ENCODE results near the gene SSTR5.

The SSTR5 gene

DNA sequence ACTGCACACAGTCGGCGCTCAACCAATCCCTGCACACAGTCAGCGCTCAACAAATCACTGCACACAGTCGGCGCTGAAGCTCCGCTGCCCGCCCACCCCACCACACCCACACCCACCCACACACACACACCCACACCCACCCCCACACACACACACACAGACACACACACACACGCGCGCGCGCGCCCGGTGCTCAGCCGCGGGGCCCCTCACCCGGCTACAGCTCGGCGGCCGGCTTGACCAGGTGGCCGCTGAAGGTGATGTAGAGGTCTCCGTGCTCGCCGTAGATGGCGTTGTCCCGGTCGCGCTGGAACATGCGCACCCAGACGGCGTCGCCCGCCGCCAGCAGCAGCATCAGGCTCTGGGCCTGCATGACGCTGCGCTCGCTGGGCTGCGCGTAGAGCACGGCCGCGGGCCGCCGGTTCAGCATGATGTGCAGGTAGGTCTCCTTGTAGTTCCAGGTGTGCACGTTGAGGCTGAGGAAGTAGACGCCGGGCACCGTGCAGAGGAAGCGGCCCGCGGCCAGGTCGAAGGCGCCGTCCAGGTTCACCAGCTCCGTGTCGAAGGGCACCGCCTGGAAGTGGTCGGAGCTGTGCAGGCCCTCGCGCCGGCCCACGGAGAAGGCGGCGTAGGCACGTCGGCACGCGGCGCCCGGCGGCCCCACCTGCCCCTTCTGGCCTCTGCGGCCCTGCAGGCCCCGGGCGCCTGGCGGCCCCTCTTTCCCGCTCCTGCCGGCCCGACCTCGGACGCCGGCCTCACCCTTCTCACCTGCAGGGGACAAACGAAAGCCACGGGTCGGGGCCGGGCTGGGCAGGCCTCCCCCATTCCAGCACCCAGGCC is 21.0 kb downstream of the SSTR5 start:
- peak; percentile 69 to 78 for DNase-seq

DNA sequence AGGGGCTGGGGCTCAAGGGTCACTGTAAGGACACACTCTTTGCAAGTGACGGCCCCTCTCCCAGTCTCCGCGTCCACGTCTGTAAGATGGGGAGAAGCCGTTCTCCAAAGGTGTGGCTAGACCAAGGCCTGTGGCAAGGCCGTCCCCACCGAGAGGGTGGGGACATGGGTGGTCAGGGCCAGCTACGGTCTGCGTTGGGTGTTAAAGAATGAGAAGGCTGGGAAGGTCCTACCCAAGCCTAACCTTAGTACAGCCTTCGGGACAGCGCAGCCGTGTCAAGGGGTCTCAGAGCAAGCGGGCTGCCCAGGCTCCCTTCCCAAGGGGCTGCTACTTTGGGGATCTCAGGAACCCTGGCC is 21.6 kb downstream of the SSTR5 start:
- no peak for DNase-seq

DNA sequence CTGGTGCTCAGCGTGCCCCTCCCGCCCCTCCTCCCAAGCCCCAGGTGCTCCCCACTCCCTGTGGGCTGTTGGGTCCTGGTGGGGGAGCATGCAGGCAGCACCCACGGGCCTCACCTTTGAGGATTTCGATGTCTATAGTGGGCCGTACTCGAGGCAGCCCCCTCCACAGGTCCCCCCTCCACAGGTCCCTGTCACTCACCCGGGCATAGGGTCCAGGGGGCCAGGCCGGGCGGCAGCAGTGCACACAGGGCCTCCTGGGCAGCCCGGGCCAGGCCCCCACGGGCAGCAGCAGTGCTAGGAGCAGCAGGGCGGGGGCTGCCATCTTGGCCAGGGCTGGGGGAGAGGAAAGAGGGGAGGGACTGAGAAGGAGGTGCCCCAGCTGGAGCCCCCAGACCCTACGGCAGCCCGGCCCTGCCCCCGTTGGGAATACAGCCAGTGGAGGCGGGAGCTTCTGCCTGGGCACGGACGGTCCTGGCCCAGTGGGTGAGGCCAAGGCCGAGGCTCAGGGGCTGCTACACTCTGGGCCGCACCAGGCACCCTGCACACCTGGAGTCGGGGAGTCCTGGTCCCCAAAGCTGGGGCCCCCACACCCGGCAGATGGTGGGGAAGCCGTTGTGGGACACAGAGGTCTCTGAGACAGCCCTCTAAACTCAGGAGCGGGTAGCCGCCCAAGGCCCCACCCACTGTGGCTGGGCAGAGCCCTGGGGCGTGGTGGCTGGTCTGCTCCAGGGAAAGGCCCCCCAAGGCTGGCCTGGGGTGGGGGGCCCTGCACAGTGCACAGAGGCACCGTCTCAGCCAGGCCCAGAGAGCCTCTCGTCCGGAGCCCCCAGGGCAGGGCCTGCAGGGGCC is 22.3 kb downstream of the SSTR5 start:
- DNase-seq: no peak

DNA sequence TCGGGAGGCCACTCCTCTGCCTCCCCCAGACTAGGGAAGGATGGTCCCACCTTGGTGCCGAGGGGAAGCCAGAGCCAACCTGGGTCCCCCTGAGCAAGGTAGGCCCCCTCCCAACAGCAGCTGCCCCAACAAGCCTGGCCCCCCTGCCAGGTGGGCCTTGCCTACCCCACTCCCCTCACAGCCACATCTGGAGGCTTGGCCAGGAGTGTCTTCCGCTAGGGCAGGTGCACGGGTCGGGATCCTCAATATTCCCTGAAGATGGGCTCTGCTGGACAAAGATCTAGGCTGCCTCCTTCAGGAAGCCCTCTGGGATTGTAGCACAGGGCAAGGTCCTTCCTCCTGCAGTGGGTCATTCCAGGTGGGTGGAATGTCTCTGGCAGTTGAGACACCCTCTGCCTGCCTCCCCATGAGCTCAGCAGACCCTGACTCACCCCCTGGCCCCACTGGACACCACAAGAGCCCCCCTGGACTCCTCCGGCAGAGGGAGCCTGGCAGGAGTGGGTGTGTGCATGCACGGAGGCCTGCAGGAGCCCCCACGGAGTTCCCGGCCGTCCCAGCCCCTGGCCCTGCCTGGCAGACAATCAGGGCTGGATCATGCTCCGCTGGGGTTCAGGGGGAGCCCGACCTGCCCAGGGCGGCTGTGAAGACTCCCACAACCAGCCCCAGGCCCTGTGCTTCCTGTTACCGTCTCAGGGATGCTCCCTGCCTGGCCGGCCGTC is 23.1 kb downstream of the SSTR5 start:
- DNase-seq: no peak

DNA sequence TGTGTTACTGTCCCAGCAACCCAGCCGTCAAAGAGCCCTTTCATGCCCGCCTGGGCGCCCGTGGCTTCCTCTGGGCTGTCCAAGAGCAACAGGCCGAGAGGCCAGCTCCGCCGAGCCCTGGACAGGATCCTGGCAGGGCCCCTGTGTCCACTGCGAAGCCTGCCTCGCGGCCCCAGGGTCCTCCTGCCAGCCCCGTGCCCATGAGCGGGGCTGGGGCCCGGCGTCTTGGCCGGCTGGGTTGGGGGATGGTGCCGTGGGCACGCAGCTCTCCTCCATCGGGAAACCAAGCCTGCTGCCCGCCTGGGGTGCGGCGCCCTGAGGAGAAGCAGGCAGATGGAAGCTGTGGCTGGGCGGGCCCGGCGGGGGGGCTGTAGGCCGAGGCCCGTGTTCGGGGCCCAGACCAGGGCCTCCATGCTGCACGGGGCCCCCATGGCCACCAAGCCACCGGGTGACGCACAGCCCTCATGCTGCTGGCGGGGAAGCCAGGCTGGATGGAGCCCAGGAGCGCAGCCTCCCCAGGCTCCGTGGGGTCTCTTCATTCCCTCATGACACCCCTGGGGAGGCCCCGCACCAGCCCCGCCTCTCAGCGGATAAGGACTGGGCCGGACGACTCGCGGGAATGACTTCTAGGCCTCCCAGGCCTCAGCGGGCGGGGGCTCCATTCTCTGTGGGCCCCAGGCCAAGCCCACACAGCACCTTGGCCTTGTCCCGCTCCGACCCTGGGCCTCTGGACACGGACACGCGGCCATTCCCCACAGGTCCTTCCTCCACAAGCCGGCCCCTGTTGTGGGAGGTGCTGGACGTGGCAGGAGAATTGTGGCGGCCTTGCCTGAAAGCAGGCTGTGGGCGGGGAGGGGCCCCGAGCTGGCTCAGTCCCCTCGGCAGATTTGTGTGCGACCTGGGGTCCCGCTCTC is 23.9 kb downstream of the SSTR5 start, which contains the start of gene C1QTNF8:
Gene C1QTNF8, minus strand, starts transcription at position 76 of the 914 bp plus-strand sequence. CDS start 1,322 bp downstream, outside the sequence.
- DNase-seq: no peak

DNA sequence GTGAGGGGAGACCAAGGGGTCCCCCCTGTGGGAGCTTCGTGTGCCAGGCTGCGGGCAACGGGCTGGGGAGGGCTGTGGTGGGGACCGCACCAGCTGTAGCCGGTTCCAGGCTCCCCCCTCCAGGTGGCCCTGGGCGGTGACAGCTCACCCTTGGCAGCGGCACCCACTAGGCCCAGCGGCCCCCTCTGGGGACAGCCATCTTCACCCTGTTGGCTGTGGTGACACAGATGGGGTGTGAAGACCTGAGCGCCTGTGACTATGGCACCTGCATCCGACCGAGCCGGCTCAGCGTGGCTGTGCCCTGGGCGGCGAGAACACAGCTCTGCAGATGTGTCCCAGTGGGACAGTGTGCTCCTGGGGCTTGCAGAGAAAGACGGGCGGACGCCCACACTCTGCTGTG is 24.6 kb downstream of the SSTR5 start:
- no peak for DNase-seq

DNA sequence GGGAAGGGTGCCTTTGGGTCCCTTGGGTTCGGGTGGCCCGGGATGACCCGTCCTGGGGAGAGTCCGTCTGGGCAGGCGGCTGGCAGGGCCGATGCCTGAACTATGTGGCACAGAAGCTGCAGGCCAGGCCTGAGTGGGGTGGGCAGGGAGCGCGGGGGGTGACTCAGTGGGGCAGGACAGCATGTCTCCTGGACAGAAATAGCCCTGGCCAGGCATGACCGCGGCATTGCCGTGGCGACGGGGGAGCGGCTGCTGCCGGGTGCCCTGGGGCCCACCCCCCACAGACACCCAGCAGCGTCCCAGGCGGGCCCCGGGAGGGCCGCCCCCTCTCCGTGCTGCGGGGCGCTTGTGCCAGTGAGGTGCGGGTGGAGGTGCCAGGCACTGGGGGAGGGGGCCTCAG is 25.3 kb downstream of the SSTR5 start:
- no peak for DNase-seq

DNA sequence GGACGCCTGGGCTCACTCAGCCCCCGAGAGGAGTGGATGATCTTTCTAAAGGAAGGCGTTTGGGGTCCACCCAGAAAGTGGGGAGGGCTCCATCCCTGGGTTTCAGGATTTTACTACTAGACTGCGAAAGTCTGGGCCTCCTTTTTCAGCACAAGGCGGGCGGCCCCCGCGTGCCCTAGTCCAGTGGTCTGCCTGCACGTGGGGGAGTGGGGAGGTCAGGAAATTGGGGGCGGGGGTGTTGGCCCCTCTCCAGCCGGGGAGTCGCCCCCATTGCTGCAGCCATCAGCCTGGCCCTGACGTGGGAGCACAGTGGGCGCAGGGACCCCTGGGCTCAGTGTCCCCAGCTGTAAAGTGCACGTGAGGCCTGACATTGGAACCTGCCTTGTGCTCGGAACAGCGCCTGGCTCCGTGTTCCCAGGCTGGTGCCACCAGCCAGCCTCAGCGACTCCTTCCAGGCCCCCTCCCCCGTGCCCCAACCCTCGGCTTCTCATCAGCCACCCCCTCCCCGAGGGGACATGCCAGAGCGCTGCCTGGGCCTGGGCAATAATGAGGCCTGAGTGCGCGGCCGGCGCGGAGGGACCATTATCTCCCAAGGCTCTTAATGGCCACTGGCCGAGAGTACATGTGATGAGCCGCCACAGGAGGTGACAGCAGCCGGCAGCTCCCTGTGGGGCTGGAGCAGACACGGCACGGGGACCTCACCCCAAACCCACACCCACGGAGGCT is 25.9 kb downstream of the SSTR5 start:
- no peak for DNase-seq

DNA sequence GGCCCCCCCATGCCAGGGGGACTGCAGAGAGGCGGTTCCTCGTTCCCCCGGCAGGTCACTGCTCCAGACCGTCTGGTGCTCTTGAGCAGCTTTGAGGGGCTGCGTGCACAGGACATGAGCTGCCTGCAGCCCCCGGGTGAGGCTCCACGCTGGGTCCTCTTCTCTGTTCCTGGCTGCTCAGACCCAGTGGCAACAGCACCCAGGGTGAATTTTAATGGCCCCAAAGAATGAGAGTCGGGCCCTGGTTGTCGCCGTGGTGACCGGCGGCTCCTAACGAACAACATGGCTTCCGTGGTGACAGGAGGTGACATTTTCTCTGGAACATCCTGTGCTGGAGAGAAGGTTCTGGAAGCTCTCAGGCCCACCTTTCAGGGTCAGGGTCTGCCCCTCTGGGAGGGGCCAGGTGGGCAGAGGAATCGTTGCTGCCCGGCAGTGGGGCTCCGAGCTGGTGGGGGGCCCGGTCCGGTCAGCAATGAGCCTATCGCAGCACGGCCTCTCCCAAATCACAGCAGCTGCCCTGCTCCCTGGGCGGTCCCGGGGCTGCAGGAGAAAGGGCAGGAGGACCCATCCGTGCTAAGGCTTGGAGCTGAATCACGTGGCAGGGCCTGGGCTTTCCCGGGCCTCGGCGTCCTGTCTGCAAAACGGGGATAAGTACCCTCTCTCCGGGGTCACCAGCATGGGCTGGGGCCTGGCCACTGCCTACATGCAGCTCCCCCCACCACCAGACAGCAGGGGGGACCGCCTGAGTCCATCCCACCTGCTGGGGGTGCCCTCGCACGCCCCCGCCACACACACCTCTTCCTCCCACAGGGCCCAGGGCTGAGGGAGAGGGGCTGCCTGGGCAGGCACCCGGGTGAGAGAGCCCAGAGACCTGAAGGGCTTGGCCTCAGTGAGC is 26.9 kb downstream of the SSTR5 start:
- no peak for DNase-seq

DNA sequence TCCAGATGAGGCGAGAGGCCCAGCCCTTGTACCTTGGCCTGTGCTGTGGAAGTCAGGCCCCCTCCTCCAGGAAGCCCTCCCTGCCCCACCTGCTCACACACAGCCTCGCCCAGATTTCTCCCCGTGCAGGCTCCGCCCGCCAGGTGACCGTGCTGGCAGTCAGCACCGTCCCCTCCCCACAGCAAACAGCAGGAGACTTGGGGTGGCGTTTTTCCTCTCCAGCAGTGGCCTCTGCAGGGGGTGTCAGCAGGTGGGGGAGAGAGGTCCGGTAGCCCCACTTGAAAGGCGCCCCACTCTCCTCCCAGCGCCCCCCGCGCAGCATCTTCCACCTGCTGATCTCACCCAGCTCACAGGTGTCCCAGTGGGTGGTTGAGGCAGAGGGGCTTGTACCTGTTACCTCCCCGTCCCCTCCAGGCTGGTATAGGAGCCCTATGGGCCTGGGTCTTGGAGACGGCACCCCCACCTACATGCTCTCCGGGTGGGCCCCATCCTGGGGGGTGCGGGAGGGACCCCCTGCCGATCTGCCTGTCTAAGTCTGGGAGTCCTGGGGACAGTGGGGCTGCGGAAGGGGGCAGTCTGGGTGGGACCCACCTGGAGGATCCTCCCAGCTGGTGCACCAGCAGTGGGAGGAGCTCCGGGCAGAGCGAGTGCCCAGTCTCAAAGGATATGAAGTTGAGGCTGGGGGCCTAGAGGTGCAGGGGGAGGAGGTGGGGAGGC is 27.7 kb downstream of the SSTR5 start:
- no peak for DNase-seq

DNA sequence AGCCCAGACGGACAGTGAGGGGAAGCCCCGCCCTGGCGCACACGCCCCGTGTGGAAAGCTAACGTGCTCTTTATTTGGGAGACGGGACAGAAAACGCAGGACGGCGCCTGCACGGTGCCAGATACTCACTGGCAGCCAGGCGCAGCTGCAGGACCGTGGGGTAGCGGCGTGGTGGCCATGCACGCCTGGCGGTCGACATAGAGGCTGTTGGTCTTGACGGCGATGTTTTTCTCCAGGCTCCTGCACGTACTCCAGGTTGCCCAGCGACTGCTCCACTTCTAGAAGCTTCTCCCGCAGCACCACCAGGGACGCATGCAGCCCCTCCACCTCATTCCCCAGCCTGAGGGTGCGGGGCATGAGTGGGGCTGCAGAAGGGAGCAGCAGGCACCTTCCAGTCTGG is 28.6 kb downstream of the SSTR5 start:
- no peak for DNase-seq

DNA sequence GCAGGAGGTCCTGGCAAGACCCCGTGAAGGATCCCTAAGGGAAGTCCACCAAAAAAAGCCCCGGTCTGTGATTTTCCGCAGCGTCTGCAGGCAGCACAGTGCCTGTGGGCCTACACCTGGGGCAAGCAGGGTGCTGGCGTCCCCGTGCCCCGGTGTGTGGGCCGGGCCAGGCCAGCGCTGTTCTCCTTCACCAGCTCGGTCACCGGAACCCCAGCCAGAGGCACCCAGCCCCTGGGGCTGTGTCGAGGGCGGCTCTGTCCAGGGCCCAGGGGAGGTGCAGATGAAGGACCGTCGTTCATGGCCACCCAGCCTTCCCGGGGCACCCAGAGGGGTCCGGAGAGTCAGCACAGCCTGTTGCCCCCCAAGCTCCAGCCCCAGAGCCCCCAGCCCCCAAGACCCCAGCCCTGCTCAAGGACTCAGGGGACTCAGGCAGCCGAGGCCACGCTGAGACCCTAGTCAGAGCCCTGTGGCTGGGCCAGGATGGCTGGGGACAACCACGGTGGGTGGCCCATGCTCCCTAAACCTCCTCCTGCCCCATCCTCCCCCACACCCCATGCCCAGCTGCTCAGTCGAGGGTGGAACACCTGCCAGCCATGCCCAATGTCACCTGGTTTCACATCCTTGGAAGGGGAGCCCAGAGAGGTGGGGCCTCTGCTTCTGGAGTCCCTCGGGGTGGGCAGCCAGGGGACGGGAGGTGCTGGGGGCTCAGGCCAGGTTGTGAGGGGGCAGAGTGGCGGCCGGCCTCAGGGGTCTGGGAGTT is 29.2 kb downstream of the SSTR5 start:
- DNase-seq: no peak

DNA sequence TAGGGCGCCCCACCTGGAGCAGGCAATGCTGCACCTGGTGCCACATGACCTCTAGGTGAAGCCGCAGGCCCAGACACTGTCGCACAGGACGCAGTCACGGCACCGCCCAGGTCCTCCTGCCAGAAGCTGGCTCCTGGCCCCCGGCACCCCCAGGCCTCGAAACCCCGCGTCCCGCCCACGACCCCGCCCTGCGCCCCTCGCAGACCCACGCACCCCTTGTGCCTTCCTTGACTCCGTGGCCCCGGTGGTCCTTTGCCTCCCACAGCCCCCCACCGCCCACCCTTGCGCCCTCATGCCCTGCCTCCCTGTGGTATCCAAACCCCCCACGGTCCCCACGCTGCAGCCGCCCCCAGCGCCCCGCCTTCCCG is 29.8 kb downstream of the SSTR5 start:
- no peak for DNase-seq

DNA sequence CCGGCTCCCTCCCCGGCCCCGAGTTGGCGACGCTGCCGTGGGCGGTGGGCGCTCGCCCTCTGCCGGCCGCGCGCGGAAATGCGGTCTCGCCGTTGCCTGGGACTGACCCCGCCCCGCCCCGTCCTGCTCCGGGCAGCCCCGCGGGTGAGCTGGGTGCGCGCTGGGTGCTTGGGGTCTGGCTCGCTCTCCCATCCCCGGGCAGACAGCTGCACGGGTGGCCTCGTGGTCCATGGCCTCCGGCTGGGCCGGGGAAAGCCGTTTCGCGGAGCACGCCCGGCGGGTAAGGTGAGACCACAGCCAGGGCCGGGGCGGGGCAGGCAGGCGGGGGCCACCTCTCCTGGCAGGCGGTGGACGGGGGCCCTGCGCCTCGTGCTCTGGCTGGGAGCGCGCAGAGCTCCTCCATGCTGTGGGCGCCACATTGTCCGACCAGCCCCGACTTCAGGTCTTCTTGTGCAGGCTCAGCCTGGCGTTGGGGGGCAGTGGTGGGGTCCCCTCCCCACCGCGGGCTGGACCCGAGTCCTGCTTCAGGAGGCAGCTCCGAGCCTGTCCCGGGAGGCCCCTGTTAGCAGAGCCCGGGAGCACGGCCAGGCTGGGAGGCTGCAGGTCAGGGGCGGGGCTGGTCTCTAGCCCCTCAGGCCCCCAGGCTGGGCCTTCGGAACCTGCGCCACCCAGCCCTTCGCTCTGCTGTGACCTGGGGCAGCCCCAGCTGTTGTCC is 30.5 kb downstream of the SSTR5 start:
- peak in 1 of 2 experiments; percentile 52 for DNase-seq

DNA sequence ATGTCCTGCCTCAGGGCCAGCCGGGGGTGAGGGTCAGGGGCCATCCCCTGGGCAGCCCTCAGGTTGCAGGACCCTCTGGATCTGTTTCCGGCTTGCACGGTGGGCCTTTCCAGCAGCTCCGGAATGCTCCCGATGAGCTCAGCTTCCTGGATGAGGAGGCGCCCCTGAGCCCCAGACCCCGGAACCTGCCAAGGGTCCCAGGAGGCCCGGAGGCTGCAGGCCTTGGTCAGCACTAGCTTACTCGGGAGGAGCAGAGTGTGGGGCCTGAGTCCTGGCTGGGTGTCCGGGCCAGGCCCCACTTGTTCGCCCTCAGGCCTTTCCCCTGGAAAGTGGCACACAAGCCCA is 31.1 kb downstream of the SSTR5 start:
- DNase-seq: no peak

DNA sequence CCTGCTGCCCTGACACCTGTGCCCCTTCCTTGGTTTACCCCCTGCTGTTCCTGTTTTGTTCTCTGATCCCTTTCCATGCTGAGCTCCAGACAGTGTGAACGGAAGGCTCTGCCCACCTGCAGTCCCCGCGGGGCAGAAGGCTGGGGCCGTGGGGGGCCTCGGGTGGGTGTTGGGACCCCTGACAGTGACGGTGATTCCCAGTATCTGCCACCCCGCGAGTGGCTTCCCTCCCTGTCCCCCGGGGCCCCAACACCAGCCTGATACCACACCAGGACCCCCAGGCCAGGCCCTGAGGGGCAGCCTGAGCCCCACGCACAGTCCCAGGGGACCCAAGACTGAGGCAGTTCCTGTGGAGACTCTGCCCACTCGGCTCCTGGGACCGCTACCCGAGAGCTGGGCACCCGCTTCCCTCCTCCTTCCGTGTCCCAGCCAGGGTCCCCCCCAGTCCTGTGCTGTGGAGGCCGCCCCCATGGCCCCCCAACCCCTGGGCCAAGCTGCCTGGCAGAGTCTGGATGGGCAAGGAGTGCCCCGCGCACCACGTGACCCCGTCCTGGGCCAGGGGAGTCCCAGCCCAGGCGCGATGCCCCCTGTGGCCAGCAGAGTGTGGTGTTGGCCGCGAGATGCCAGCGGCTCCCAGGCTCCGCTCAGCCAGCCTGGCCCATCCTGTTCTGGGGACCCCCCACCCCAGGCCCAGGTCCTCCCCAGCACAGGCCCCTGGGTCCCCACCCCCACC is 33.5 kb downstream of the SSTR5 start:
- DNase-seq: peak in 1 of 2 experiments; percentile 57

DNA sequence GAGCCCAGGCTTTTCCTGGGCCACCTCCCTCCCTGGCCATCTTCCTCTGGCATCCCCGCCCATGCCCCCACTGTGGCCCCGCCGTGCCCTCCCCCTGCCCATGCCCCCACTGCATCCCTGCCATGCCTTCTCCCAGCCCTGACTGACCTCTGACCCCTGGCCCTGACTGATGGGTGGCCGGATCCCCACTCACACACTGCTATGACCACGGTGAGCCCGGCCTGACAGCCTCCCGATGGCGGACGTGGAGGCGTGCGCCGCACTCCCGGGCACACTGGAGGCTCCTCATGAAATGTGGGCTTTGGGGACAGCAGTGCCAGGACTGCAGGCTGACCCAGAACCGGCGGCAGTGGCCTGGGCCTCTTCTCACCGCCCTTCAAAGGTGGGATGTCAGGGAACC is 34.1 kb downstream of the SSTR5 start:
- DNase-seq: no peak

DNA sequence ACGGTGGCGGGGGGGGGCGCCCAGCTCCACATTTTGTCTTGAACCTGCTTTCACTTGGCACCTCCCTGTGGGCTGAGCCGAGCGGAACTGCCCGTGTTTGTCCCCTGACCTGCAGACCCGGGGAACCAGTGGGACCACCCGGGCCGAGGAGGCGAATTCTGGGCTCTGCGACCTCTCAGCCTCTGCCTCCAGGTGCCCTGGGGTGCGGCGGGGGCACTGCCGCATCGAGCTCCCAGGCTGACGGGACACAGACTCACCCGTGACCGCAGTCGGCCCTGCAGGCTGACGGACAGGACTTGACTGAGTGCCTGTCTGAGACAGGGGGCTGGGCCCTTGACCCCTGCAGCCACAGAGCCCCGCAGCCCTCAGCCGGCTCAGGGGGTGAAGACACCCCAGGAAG is 34.6 kb downstream of the SSTR5 start:
- DNase-seq: no peak

Measured in NCI-H1930 (cell line).